Stomach (tissue), 4 donors: ENCODE results near the gene APOBEC3A.

Experiments
- CTCF ChIP-seq, 7 experiments: fragments of 450-650 bp in 4 of 7; fragments of 200-600 bp in 3 of 7; sonication (generic) in 3 of 7; IDR thresholded peaks; one replicate each; pipeline ENCODE4 v1.5.1; 2016 to 2019; ENCODE audit warnings: antibody characterized with exemption in 7 of 7, control low read depth in 2 of 7, mild to moderate bottlenecking in 1 of 7
- POLR2A ChIP-seq, 4 donors: fragments of 450-650 bp; IDR thresholded peaks; one replicate each; pipeline ENCODE4 v1.6.1; 2016; ENCODE audit warnings: antibody characterized with exemption in 4 of 4, control low read depth in 2 of 4, mild to moderate bottlenecking in 1 of 4, moderate library complexity in 1 of 4

DNA sequence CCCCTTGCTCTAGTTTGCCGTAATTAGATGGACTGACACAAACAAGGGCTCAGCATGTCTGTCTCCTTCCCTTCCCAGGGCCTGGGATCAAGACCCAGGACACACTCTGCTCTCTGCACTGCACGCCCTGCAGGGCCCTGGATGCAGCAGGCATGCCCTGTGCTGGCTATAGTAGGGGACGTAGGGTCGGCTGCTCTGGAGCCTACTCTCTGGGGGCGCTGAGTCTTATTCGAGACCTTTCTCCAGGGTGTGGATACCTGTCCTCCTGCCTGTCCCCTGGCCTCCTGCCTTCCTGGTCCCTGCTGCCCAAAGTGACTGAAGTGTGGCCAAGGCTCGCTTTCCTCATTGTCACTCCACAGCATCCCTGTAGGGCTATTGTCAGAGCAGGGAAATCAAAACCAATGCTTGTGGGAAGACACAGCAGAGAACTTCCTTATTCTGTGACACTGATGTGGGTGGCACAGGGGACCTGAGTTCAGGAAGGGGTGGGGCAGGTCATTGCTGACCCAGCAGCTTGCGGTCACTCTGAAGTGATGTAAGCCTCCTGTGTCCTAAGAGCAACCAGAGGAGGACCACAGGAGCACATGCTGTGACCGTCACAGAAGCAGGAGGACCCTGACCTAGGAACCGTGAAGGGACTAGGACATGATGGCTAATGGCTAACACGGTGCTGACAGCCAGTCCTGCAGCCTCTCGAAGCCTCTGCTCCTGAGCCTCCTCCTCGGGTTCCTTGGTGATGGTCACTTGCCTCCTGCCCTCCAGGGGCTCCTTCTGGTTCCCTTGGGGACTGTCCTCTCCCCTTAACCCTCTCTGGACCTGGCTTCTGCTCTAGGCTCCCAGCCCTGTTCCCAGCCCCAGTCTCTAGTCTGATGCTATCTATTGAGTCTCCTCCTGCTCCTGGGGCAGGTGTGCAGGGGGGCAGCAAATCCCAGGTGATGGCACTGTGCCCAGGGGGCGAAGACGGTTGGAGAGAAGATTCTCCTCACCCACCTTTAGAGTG lies 10.3 kb downstream of the APOBEC3A start:
- TF ChIP-seq CTCF (IDR thresholded peaks at IDR 0.05) (no peak), POLR2A (IDR thresholded peaks at IDR 0.05) (no peak)
